K562 (cell line): ENCODE results near the gene DUSP19. TPM values are rescaled to one million over a fixed set of nuclear protein-coding genes. Genes with fewer than 3 reads are reported as not detected.

Experiments
- HINFP ChIP-seq: fragments of 450-650 bp; conservative IDR thresholded peaks from 2 replicates; pipeline ENCODE4 v1.6.1; 2016; ENCODE audit warnings: missing genetic modification characterization, low read depth, mild to moderate bottlenecking, control low read depth, missing compliant biosample characterization
- NONO ChIP-seq, 2 experiments: fragments of 200-400 bp in 1 of 2; fragments of 450-650 bp in 1 of 2; formaldehyde crosslinking in 1 of 2; IDR thresholded peaks; 2 replicates each; pipeline ENCODE4 v1.6.1; 2017; ENCODE audit warnings: low read depth in 2 of 2, mild to moderate bottlenecking in 2 of 2, moderate library complexity in 2 of 2, low read length in 1 of 2
- PHF8 ChIP-seq: fragments of 200-600 bp; sonication (generic); IDR thresholded peaks from 2 replicates; pipeline ENCODE4 v1.6.1; 2012; ENCODE audit warnings: mixed run types, mild to moderate bottlenecking, inconsistent platforms, low read length, moderate library complexity, borderline replicate concordance
- POLR2AphosphoS5 ChIP-seq: IDR thresholded peaks from 2 replicates; pipeline ENCODE4 v1.6.1; 2011; ENCODE audit warnings: mild to moderate bottlenecking, low read depth, low read length, moderate library complexity; ENCODE audit not compliant: control insufficient read depth, insufficient read depth
- RAD51 ChIP-seq: fragments of 450-650 bp; IDR thresholded peaks from 2 replicates; pipeline ENCODE4 v1.7.1; 2016; ENCODE audit warnings: low read depth, mild to moderate bottlenecking, borderline replicate concordance
- THRA ChIP-seq: fragments of 450-650 bp; IDR thresholded peaks from 2 replicates; pipeline ENCODE4 v1.6.1; 2017; ENCODE audit warnings: mild to moderate bottlenecking, moderate library complexity
- UBTF ChIP-seq, 2 experiments: IDR thresholded peaks; 2 replicates each; pipeline ENCODE4 v1.6.1; 2012; ENCODE audit warnings: improper control_type of control experiment in 2 of 2, low read depth in 2 of 2, low read length in 2 of 2, borderline replicate concordance in 1 of 2
- USF2 ChIP-seq: sonication (generic); formaldehyde crosslinking; IDR thresholded peaks from 2 replicates; pipeline ENCODE4 v1.5.0; 2020; ENCODE audit warnings: missing genetic modification reagents
- ZBTB26 ChIP-seq: fragments of 450-650 bp; formaldehyde crosslinking; IDR thresholded peaks from 2 replicates; pipeline ENCODE4 v1.4.0; 2022; ENCODE audit warnings: missing genetic modification characterization
- ZBTB9 ChIP-seq: fragments of 450-650 bp; formaldehyde crosslinking; IDR thresholded peaks from 2 replicates; pipeline ENCODE4 v1.4.0; 2020; ENCODE audit warnings: mild to moderate bottlenecking, moderate library complexity
- ZHX1 ChIP-seq: fragments of 150-350 bp; conservative IDR thresholded peaks from 2 replicates; pipeline ENCODE4 v1.6.1; 2014; ENCODE audit warnings: low read length
- ZNF431 ChIP-seq: sonication (generic); formaldehyde crosslinking; IDR thresholded peaks from 2 replicates; pipeline ENCODE4 v1.8.0; 2022; ENCODE audit warnings: mild to moderate bottlenecking, missing genetic modification reagents
- polyA plus RNA-seq, 8 experiments: library from polyadenylated mRNA; depleted of rRNA in 4 of 8; stranded (reverse) in 5 of 8; unstranded in 3 of 8; fragments of >200 nt; fragmentation: Nextera tagmentation in 2 of 8; fragmentation: Illumina TruSeq in 1 of 8; extraction: Ambion mirVana in 2 of 8; extraction: Trizol in 1 of 8; gene quantifications; 2 replicates each; pipeline versions ENCODE4 v1.2.1 to v1.2.3, GENCODE V29; 2011 to 2014; ENCODE audit warnings: inconsistent platforms in 1 of 8, missing spikeins in 1 of 8
- total RNA-seq, 7 experiments: library from RNA; depleted of rRNA in 6 of 7; stranded (reverse); fragments of >200 nt in 6 of 7; fragmentation: Illumina TruSeq in 2 of 7; extraction: Trizol in 2 of 7; gene quantifications; 2 replicates each; pipeline versions ENCODE4 v1.2.1 to v1.2.3, GENCODE V29; 2011 to 2021; ENCODE audit warnings: low replicate concordance in 1 of 7

Gene DUSP19
- total and polyA plus RNA-seq, 9 of the 15 experiments (the other 6 are each of a cell fraction or from before 2014, with no cell fraction given), result 1.6 to 6.3 (median 3.1) TPM

- TF ChIP-seq ZHX1 (no peak), UBTF (IDR thresholded peaks at IDR 0.05; ENCODE audit: borderline replicate concordance in 1 of 2, low read depth in 2 of 2, low read length in 2 of 2) (peak in 1 of 2 experiments; percentile 91; a peak in 3 of 4 replicates), USF2 (CRISPR knock-in tag) (no peak), PHF8 (peak; percentile 89; the same call in 1 of the 2 replicates), THRA (no peak), ZBTB9 (CRISPR knock-in tag) (no peak), RAD51 (no peak), ZNF431 (CRISPR knock-in tag) (no peak; the same call in 1 of the 2 replicates), HINFP (tag) (no peak), POLR2AphosphoS5 (no peak), ZBTB26 (CRISPR knock-in tag) (no peak), NONO (IDR thresholded peaks at IDR 0.05; ENCODE audit: low read depth in 2 of 2, low read length in 1 of 2) (peak in 1 of 2 experiments; percentile 69; a peak in 2 of 4 replicates)
These were observed 40.8 kb upstream of the DUSP19 start (continued) for GRCh38 chr2:183037553-183038340.
